K562 (cell line): ENCODE measurements around the gene APOC1. TPM values are rescaled to one million over a fixed set of nuclear protein-coding genes. Genes with fewer than 3 reads are reported as not detected.

Experiments
- BRD9 ChIP-seq: fragments of 450-650 bp; IDR thresholded peaks from 2 replicates; pipeline ENCODE4 v1.6.1; 2018; ENCODE audit warnings: low read depth; ENCODE audit not compliant: partially characterized antibody
- BRF1 ChIP-seq: IDR thresholded peaks from 3 replicates; pipeline ENCODE4 v1.6.1; 2011; ENCODE audit warnings: borderline replicate concordance, mild to moderate bottlenecking; ENCODE audit not compliant: insufficient read length; ENCODE audit errors: extremely low read depth
- FOSL1 ChIP-seq: fragments of 200-800 bp; sonication (Bioruptor generic); conservative IDR thresholded peaks from 2 replicates; pipeline ENCODE4 v1.6.1; 2016; ENCODE audit warnings: missing genetic modification characterization, missing compliant biosample characterization
- GTF2F1 ChIP-seq: IDR thresholded peaks from 2 replicates; pipeline ENCODE4 v1.6.1; 2011; ENCODE audit warnings: low read depth, low read length, improper control_type of control experiment
- HDAC8 ChIP-seq: fragments of 450-650 bp; IDR thresholded peaks from 2 replicates; pipeline ENCODE4 v1.6.1; 2016; ENCODE audit warnings: mild to moderate bottlenecking, missing genetic modification characterization, moderate library complexity, missing compliant biosample characterization
- MXI1 ChIP-seq: IDR thresholded peaks from 2 replicates; pipeline ENCODE4 v1.6.1; 2011; ENCODE audit warnings: low read depth, mild to moderate bottlenecking, improper control_type of control experiment, low read length
- NFYB ChIP-seq: IDR thresholded peaks from 2 replicates; pipeline ENCODE4 v1.6.1; 2011; ENCODE audit warnings: mild to moderate bottlenecking, moderate library complexity; ENCODE audit not compliant: insufficient read length; ENCODE audit errors: extremely low read depth
- PYGO2 ChIP-seq: fragments of 450-650 bp; IDR thresholded peaks from 2 replicates; pipeline ENCODE4 v1.6.1; 2016; ENCODE audit warnings: mild to moderate bottlenecking, missing genetic modification characterization, moderate library complexity, missing compliant biosample characterization
- SIN3B ChIP-seq: fragments of 450-650 bp; IDR thresholded peaks from 2 replicates; pipeline ENCODE4 v1.6.1; 2017; ENCODE audit warnings: low read depth, mild to moderate bottlenecking, moderate library complexity
- ZBTB8A ChIP-seq: fragments of 450-650 bp; IDR thresholded peaks from 2 replicates; pipeline ENCODE4 v1.6.1; 2018; ENCODE audit warnings: mild to moderate bottlenecking, moderate library complexity; ENCODE audit not compliant: partially characterized antibody
- ZNF197 ChIP-seq: fragments of 200-800 bp; sonication (Bioruptor generic); IDR thresholded peaks from 2 replicates; pipeline ENCODE4 v1.6.1; 2016; ENCODE audit warnings: low read depth, missing genetic modification characterization, missing compliant biosample characterization
- ZNF444 ChIP-seq: fragments of 250-450 bp; sonication (Bioruptor Pico); IDR thresholded peaks from 2 replicates; pipeline ENCODE4 v1.4.0; 2020; ENCODE audit warnings: mild to moderate bottlenecking, moderate library complexity
- ZNF561 ChIP-seq: fragments of 450-650 bp; formaldehyde crosslinking; conservative IDR thresholded peaks from 2 replicates; pipeline ENCODE4 v1.4.0; 2020; ENCODE audit warnings: mild to moderate bottlenecking, moderate library complexity
- polyA plus RNA-seq, 8 experiments: library from polyadenylated mRNA; depleted of rRNA in 4 of 8; stranded (reverse) in 5 of 8; unstranded in 3 of 8; fragments of >200 nt; fragmentation: Nextera tagmentation in 2 of 8; fragmentation: Illumina TruSeq in 1 of 8; extraction: Ambion mirVana in 2 of 8; extraction: Trizol in 1 of 8; gene quantifications; 2 replicates each; pipeline versions ENCODE4 v1.2.1 to v1.2.3, GENCODE V29; 2011 to 2014; ENCODE audit warnings: inconsistent platforms in 1 of 8, missing spikeins in 1 of 8
- total RNA-seq, 7 experiments: library from RNA; depleted of rRNA in 6 of 7; stranded (reverse); fragments of >200 nt in 6 of 7; fragmentation: Illumina TruSeq in 2 of 7; extraction: Trizol in 2 of 7; gene quantifications; 2 replicates each; pipeline versions ENCODE4 v1.2.1 to v1.2.3, GENCODE V29; 2011 to 2021; ENCODE audit warnings: low replicate concordance in 1 of 7
- TF ChIP-seq, protein P1 (sequence below): sonication (generic); formaldehyde crosslinking; IDR thresholded peaks from 2 replicates; pipeline ENCODE4 v1.8.0; 2022; ENCODE audit warnings: mild to moderate bottlenecking, missing genetic modification reagents
- TF ChIP-seq, protein P2 (sequence below): fragments of 250-450 bp; sonication (Bioruptor Pico); IDR thresholded peaks from 2 replicates; pipeline ENCODE4 v1.4.0; 2020; ENCODE audit warnings: mild to moderate bottlenecking, moderate library complexity, borderline replicate concordance
- TF ChIP-seq, protein P3 (sequence below): IDR thresholded peaks from 2 replicates; pipeline ENCODE4 v1.6.1; 2011; ENCODE audit not compliant: insufficient read length; ENCODE audit errors: extremely low read depth

The APOC1 gene
- total and polyA plus RNA-seq, 9 of the 15 experiments (the other 6 are each of a cell fraction or from before 2014, with no cell fraction given), result 115 to 408 (median 220) TPM

DNA sequence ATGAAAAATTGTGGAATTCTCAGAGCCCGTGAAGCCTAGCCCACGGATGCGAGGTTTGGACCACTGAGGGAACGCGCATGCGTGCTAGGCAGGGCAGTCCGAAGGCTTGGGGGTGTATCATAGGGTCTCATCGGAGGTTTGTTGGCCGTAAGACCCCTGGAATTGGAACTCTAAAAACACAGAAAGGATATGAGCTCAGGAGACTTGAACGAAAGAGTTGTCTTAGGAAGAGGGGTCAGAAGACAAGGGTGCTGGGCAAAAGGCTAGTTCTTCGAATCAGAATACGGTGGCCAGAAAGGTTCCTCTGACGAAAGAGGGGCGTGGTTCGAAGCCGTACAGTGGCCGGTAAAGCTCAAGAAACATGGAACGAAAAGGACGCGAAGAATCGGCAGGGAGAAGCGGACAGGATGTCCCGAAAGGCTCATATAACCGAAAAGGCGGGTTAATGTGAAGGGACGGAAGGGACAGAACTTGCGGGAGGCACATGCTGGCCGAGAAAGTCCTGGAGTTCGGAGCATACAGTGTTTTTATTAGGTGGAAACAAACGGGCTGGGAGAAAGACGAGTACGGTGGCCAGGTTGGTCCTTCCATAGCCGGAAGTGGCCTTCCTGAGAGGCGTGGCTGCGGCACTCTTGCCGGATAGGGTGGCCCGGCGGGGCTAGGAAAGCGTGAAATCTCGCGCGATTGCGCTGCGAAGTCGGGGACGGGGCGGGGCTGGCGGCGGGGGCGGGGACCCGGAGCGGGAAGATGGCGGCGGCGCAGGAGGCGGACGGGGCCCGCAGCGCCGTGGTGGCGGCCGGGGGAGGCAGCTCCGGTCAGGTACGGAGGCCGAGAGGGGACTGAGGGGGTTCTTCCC lies 40.5 kb downstream of the APOC1 start, which contains the start of gene CLPTM1 (continued):
- TF ChIP-seq, protein P1, sequence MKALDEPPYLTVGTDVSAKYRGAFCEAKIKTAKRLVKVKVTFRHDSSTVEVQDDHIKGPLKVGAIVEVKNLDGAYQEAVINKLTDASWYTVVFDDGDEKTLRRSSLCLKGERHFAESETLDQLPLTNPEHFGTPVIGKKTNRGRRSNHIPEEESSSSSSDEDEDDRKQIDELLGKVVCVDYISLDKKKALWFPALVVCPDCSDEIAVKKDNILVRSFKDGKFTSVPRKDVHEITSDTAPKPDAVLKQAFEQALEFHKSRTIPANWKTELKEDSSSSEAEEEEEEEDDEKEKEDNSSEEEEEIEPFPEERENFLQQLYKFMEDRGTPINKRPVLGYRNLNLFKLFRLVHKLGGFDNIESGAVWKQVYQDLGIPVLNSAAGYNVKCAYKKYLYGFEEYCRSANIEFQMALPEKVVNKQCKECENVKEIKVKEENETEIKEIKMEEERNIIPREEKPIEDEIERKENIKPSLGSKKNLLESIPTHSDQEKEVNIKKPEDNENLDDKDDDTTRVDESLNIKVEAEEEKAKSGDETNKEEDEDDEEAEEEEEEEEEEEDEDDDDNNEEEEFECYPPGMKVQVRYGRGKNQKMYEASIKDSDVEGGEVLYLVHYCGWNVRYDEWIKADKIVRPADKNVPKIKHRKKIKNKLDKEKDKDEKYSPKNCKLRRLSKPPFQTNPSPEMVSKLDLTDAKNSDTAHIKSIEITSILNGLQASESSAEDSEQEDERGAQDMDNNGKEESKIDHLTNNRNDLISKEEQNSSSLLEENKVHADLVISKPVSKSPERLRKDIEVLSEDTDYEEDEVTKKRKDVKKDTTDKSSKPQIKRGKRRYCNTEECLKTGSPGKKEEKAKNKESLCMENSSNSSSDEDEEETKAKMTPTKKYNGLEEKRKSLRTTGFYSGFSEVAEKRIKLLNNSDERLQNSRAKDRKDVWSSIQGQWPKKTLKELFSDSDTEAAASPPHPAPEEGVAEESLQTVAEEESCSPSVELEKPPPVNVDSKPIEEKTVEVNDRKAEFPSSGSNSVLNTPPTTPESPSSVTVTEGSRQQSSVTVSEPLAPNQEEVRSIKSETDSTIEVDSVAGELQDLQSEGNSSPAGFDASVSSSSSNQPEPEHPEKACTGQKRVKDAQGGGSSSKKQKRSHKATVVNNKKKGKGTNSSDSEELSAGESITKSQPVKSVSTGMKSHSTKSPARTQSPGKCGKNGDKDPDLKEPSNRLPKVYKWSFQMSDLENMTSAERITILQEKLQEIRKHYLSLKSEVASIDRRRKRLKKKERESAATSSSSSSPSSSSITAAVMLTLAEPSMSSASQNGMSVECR (CRISPR knock-in tag), result peak; percentile 93
- TF ChIP-seq NFYB (peak; percentile 49), HDAC8 (tag) (no peak), ZNF197 (CRISPR knock-in tag) (0 out of 2 replicates have a peak, but pooled peaks have one; percentile 47), BRD9 (peak; percentile 97), MXI1 (peak; percentile 29; the same call in 1 of the 2 replicates), FOSL1 (tag) (peak; percentile 13; the same call in 1 of the 2 replicates), ZBTB8A (peak; percentile 100), GTF2F1 (no peak), SIN3B (peak; percentile 95), ZNF444 (no peak), ZNF561 (CRISPR knock-in tag) (no peak), PYGO2 (no peak), BRF1 (no peak)
- TF ChIP-seq, protein P2, sequence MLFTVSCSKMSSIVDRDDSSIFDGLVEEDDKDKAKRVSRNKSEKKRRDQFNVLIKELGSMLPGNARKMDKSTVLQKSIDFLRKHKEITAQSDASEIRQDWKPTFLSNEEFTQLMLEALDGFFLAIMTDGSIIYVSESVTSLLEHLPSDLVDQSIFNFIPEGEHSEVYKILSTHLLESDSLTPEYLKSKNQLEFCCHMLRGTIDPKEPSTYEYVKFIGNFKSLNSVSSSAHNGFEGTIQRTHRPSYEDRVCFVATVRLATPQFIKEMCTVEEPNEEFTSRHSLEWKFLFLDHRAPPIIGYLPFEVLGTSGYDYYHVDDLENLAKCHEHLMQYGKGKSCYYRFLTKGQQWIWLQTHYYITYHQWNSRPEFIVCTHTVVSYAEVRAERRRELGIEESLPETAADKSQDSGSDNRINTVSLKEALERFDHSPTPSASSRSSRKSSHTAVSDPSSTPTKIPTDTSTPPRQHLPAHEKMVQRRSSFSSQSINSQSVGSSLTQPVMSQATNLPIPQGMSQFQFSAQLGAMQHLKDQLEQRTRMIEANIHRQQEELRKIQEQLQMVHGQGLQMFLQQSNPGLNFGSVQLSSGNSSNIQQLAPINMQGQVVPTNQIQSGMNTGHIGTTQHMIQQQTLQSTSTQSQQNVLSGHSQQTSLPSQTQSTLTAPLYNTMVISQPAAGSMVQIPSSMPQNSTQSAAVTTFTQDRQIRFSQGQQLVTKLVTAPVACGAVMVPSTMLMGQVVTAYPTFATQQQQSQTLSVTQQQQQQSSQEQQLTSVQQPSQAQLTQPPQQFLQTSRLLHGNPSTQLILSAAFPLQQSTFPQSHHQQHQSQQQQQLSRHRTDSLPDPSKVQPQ (CRISPR knock-in tag), result no peak
- TF ChIP-seq, protein P3, sequence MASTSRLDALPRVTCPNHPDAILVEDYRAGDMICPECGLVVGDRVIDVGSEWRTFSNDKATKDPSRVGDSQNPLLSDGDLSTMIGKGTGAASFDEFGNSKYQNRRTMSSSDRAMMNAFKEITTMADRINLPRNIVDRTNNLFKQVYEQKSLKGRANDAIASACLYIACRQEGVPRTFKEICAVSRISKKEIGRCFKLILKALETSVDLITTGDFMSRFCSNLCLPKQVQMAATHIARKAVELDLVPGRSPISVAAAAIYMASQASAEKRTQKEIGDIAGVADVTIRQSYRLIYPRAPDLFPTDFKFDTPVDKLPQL, result no peak
